GM23338 (cell line): Measurements from ENCODE around the gene SBSN. TPM values are rescaled to one million over a fixed set of nuclear protein-coding genes. Genes with fewer than 3 reads are reported as not detected.
A peak's percentile ranks its signal among the peaks of the same experiment; 100 is the strongest.

ENCODE experiments used
- ATAC-seq: fragments of 200-7000 bp; cut with Tn5 transposase; 3 replicates; pipeline ENCODE4 v1.9.1; 2020
- DNase-seq: peaks from one replicate; pipeline ENCODE4 v3.0.0-alpha.2; 2015; ENCODE audit warnings: low spot score
- H2AFZ ChIP-seq: fragments of 200-600 bp; sonication (generic); 2 replicates; pipeline ENCODE4 v1.8.0; 2016; ENCODE audit warnings: antibody characterized with exemption, mild to moderate bottlenecking, moderate library complexity
- H3F3A ChIP-seq: fragments of 200-600 bp; sonication (generic); replicated peaks from 2 replicates; pipeline ENCODE4 v1.8.0; 2017; ENCODE audit warnings: antibody characterized with exemption, mixed run types, low read depth
- H3K27ac ChIP-seq: fragments of 200-600 bp; sonication (generic); 2 replicates; pipeline ENCODE4 v1.6.1; 2016; ENCODE audit warnings: low read depth
- H3K27me3 ChIP-seq: fragments of 200-600 bp; sonication (generic); 2 replicates; pipeline ENCODE4 v1.8.0; 2016; ENCODE audit warnings: mild to moderate bottlenecking, mixed run types, moderate library complexity; ENCODE audit not compliant: insufficient read depth
- H3K36me3 ChIP-seq: fragments of 200-600 bp; sonication (generic); 2 replicates; pipeline ENCODE4 v1.8.0; 2016; ENCODE audit warnings: mild to moderate bottlenecking; ENCODE audit not compliant: insufficient read depth
- H3K4me1 ChIP-seq: fragments of 200-600 bp; sonication (generic); 2 replicates; pipeline ENCODE4 v1.8.0; 2016; ENCODE audit warnings: mild to moderate bottlenecking, moderate library complexity; ENCODE audit not compliant: insufficient read depth
- H3K4me2 ChIP-seq: fragments of 200-600 bp; sonication (generic); 2 replicates; pipeline ENCODE4 v1.7.1; 2017; ENCODE audit warnings: mixed run types
- H3K4me3 ChIP-seq: fragments of 200-600 bp; sonication (generic); 2 replicates; pipeline ENCODE4 v1.6.1; 2016; ENCODE audit warnings: mixed run types
- H3K79me2 ChIP-seq: fragments of 200-600 bp; sonication (generic); replicated peaks from 2 replicates; pipeline ENCODE4 v1.8.0; 2017; ENCODE audit warnings: mild to moderate bottlenecking; ENCODE audit not compliant: insufficient read depth
- H3K9me2 ChIP-seq: fragments of 200-600 bp; sonication (generic); 2 replicates; pipeline ENCODE4 v1.8.0; 2017; ENCODE audit not compliant: insufficient read depth
- H4K20me1 ChIP-seq: fragments of 200-600 bp; sonication (generic); replicated peaks from 2 replicates; pipeline ENCODE4 v1.8.0; 2017; ENCODE audit warnings: mild to moderate bottlenecking; ENCODE audit not compliant: insufficient read depth
- H3K27ac Mint-ChIP-seq: 2 replicates; pipeline ENCODE4 v1.8.0; 2020; ENCODE audit warnings: inconsistent platforms, mild to moderate bottlenecking, moderate library complexity, mixed read lengths
- H3K27me3 Mint-ChIP-seq: 3 replicates; pipeline ENCODE4 v1.8.0; 2022; ENCODE audit warnings: low read depth, mild to moderate bottlenecking, moderate library complexity, mixed read lengths, inconsistent platforms; ENCODE audit not compliant: insufficient read depth, poor library complexity
- H3K36me3 Mint-ChIP-seq: 3 replicates; pipeline ENCODE4 v1.8.0; 2021; ENCODE audit warnings: low read depth, mild to moderate bottlenecking, inconsistent platforms, moderate library complexity, mixed read lengths
- H3K4me1 Mint-ChIP-seq: 3 replicates; pipeline ENCODE4 v1.8.0; 2020; ENCODE audit warnings: mild to moderate bottlenecking, inconsistent platforms, mixed read lengths
- H3K4me3 Mint-ChIP-seq: 3 replicates; pipeline ENCODE4 v1.8.0; 2021; ENCODE audit warnings: moderate library complexity, mild to moderate bottlenecking, inconsistent platforms, mixed read lengths
- H3K9me3 Mint-ChIP-seq: 3 replicates; pipeline ENCODE4 v1.8.0; 2020; ENCODE audit warnings: moderate library complexity, mild to moderate bottlenecking, inconsistent platforms, mixed read lengths
- CREB1 ChIP-seq: fragments of 250-450 bp; sonication (Bioruptor Pico); IDR thresholded peaks from 2 replicates; pipeline ENCODE4 v1.5.0; 2020; ENCODE audit warnings: low read depth, mild to moderate bottlenecking, moderate library complexity
- EZH2 ChIP-seq: fragments of 200-600 bp; sonication (generic); IDR thresholded peaks from one replicate; pipeline ENCODE4 v1.8.0; 2017; ENCODE audit warnings: antibody characterized with exemption, mild to moderate bottlenecking, low read depth; ENCODE audit not compliant: unreplicated experiment
- JUNB ChIP-seq: IDR thresholded peaks from one replicate; pipeline ENCODE4 v1.6.1; 2016; ENCODE audit warnings: antibody characterized with exemption; ENCODE audit not compliant: unreplicated experiment
- NANOG ChIP-seq: IDR thresholded peaks from 2 replicates; pipeline ENCODE4 v1.6.1; 2016; ENCODE audit warnings: antibody characterized with exemption, borderline replicate concordance
- POLR2AphosphoS5 ChIP-seq: IDR thresholded peaks from 2 replicates; pipeline ENCODE4 v1.6.1; 2016; ENCODE audit warnings: antibody characterized with exemption, low read depth
- ZNF114 ChIP-seq: fragments of 250-450 bp; sonication (Bioruptor Pico); IDR thresholded peaks from 2 replicates; pipeline ENCODE4 v1.5.0; 2020; ENCODE audit warnings: mild to moderate bottlenecking, moderate library complexity
- ZNF331 ChIP-seq: fragments of 250-450 bp; sonication (Bioruptor Pico); IDR thresholded peaks from 2 replicates; pipeline ENCODE4 v1.5.0; 2020; ENCODE audit warnings: low read depth, mild to moderate bottlenecking, moderate library complexity
- polyA plus RNA-seq: library from polyadenylated mRNA; unstranded; fragments of >200 nt; fragmentation: Nextera tagmentation; extraction: Ambion mirVana; gene quantifications from 2 replicates; pipeline ENCODE4 v1.2.1, GENCODE V29; 2016
- total RNA-seq: library from RNA; depleted of rRNA; stranded (reverse); fragments of >200 nt; shearing (Covaris generic); gene quantifications from 2 replicates; pipeline ENCODE4 v1.2.3, GENCODE V29; 2014
- TF ChIP-seq, protein P1 (sequence below), 2 experiments: fragments of 200-600 bp in 1 of 2; sonication (generic) in 1 of 2; conservative IDR thresholded peaks; 2 replicates each; pipeline versions ENCODE4 v1.5.1 to v1.6.1; 2016 to 2017; ENCODE audit warnings: antibody characterized with exemption in 2 of 2, low read depth in 2 of 2, mild to moderate bottlenecking in 2 of 2, moderate library complexity in 1 of 2

The SBSN gene
- total and polyA plus RNA-seq, 2 experiments from 2014 or later: 0.39 TPM; not detected in 1

DNA sequence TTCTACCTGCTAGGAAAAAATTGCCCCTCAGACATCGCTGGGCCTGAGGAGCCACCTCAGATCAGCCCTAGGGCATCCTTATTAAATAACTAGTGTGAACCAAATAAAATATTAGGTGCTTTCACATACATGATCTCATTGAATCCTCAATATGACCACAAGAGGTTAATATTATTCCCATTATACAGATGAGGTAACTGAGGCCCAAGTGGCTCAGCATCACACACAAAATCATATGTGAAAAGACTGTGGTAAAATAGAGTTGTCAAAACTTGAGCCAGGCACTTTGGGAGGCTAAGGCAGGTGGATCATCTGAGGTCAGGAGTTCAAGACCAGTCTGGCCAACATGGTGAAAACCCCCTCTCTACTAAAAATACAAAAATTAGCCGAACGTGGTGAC is 11.8 kb downstream of the SBSN start (continued):
- TF ChIP-seq ZNF114 (no peak), JUNB (no peak), EZH2 (no peak), NANOG (no peak)

DNA sequence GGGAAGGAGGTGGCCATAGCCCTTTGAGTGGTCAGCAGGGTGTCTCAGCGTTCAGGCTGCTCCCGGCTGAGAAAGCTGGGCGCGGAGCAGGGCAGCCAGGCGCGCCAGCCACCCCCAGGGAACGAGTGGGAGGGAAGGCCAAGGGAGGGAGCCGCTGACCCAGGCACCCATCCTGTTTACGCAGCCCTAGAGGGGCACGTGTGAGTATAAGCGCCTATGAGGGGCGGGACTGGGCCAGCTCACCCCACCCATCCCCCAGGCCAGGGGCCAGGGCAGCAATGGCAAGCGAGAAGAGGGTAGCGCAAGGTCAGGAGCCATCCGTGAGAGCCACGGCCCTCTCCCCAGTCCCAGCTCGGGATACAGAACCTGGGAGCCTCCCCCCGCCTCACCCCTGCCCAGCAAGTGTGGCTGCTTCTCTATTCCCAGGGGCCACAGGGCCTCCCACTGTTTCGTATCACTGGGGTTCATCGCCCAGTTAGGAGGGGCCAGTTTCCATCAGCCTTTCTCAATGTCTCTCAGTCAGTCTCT is 13.8 kb downstream of the SBSN start:
- H3K79me2 ChIP-seq: peaks cover 4% of the 10 kb centered on the region
- peaks cover 2% of the 10 kb centered on the region; the same call in 1 of the 2 replicates for H3K27me3 ChIP-seq
- no peak overlapping the region for H3K27ac ChIP-seq
- H4K20me1 ChIP-seq: no peaks in the 10 kb centered on the region
- Mint-ChIP-seq H3K27me3 (peaks cover 13% of the 10 kb centered on the region), H3K9me3 (no peaks in the 10 kb centered on the region; the same call in 2 of the 3 replicates), H3K36me3 (peaks cover 4% of the 10 kb centered on the region; the same call in 1 of the 3 replicates), H3K4me3 (peak overlapping the region; percentile 44), H3K4me1 (peaks cover 20% of the 10 kb centered on the region), H3K27ac (no peak overlapping the region)
- DNase-seq: peak; percentile 61
- no peaks in the 10 kb centered on the region for H3K9me2 ChIP-seq
- TF ChIP-seq ZNF114: no peak
- TF ChIP-seq, protein P1, sequence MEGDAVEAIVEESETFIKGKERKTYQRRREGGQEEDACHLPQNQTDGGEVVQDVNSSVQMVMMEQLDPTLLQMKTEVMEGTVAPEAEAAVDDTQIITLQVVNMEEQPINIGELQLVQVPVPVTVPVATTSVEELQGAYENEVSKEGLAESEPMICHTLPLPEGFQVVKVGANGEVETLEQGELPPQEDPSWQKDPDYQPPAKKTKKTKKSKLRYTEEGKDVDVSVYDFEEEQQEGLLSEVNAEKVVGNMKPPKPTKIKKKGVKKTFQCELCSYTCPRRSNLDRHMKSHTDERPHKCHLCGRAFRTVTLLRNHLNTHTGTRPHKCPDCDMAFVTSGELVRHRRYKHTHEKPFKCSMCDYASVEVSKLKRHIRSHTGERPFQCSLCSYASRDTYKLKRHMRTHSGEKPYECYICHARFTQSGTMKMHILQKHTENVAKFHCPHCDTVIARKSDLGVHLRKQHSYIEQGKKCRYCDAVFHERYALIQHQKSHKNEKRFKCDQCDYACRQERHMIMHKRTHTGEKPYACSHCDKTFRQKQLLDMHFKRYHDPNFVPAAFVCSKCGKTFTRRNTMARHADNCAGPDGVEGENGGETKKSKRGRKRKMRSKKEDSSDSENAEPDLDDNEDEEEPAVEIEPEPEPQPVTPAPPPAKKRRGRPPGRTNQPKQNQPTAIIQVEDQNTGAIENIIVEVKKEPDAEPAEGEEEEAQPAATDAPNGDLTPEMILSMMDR (conservative IDR thresholded peaks at IDR 0.05; ENCODE audit: low read depth in 2 of 2): no peak
- TF ChIP-seq ZNF331 (CRISPR knock-in tag): no peak
- H3F3A ChIP-seq: no peaks in the 10 kb centered on the region
- no peaks in the 10 kb centered on the region for H3K36me3 ChIP-seq
- H3K4me3 ChIP-seq: peak overlapping the region; percentile 63
- H3K4me2 ChIP-seq: peak overlapping the region; percentile 90
- H2AFZ ChIP-seq: peak overlapping the region; percentile 99
- peaks cover 17% of the 10 kb centered on the region for H3K4me1 ChIP-seq
- peak; percentile 20 for ATAC-seq

DNA sequence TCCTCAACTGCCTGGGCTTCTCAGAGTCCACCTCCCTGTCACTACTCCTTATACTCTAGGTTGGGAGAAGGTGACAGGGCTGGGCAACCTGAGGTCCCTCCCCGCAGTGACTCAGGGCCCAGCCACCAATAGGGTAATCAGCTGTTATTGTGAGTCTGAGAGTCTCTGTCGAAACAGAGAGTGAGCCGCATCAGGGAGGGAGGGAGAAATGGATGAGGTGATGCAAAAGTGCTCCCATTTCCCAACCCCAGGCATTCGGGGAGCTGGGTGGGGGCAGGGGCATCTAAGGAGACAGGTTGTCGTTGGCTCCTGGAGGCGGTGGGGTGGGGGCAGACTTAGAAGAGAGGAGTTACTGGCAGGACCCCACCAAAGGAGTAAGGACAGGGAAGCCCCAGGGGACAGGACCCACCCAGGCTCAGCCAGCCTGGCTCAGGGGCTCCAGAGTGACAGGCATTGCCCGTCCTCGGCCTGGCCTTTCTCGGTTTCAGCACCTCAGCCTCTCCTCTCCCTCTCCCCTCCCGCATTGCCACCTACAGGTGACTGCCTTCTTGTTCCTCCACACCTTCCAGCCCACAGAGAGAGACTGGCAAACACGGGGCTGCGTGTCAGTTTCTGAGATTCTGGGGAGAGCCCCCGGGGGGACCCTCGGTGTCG is 14.4 kb downstream of the SBSN start, which contains the start of gene DMKN:
TSS of gene DMKN (minus strand) at position 22 of the 654 bp plus-strand sequence. CDS start 174 bp downstream, outside the sequence.
- Histone ChIP-seq H3K27me3 (peaks cover 2% of the 10 kb centered on the region; the same call in 1 of the 2 replicates), H3K79me2 (peaks cover 10% of the 10 kb centered on the region), H3K9me2 (no peaks in the 10 kb centered on the region), H3K36me3 (no peaks in the 10 kb centered on the region), H2AFZ (peak within 1 kb of the TSS; percentile 99), H3K27ac (no peak within 1 kb of the TSS), H3K4me1 (peaks cover 19% of the 10 kb centered on the region), H3K4me2 (peak within 1 kb of the TSS; percentile 90), H3F3A (no peaks in the 10 kb centered on the region), H3K4me3 (peak within 1 kb of the TSS; percentile 63), H4K20me1 (no peaks in the 10 kb centered on the region)
- H3K36me3 Mint-ChIP-seq: peaks cover 6% of the 10 kb centered on the region; the same call in 2 of the 3 replicates
- peak within 1 kb of the TSS; percentile 44 for H3K4me3 Mint-ChIP-seq
- DNase-seq: peak; percentile 61
- H3K4me1 Mint-ChIP-seq: peaks cover 20% of the 10 kb centered on the region
- peaks cover 12% of the 10 kb centered on the region for H3K27me3 Mint-ChIP-seq
- no peaks in the 10 kb centered on the region; the same call in 1 of the 3 replicates for H3K9me3 Mint-ChIP-seq
- peak; percentile 12 for ATAC-seq
- no peak within 1 kb of the TSS for H3K27ac Mint-ChIP-seq
- TF ChIP-seq CREB1 (CRISPR knock-in tag) (no peak), POLR2AphosphoS5 (no peak)
- TF ChIP-seq, protein P1 (conservative IDR thresholded peaks at IDR 0.05; ENCODE audit: low read depth in 2 of 2): peak; percentile 30 to 36; a peak in 3 of 4 replicates
